CD4-positive, alpha-beta memory T cell (primary cell): ENCODE results near the gene TNS1. TPM values are rescaled to one million over a fixed set of nuclear protein-coding genes. Genes with fewer than 3 reads are reported as not detected.

ENCODE experiments used
- CTCF ChIA-PET: fragments of 350-600 bp; sonication (Branson Sonifier 250); formaldehyde crosslinking; loops from one replicate; lab custom pipeline; 2021; ENCODE audit warnings: inconsistent platforms; ENCODE audit not compliant: partially characterized antibody; lab: Charles Lee
- POLR2A ChIA-PET: fragments of 350-600 bp; sonication (Branson Sonifier 250); formaldehyde crosslinking; loops from one replicate; lab custom pipeline; 2021; ENCODE audit not compliant: partially characterized antibody; lab: Charles Lee
- DNase-seq, 5 donors: peaks; one replicate each; pipeline versions ENCODE4 v3.0.0 to v3.0.0-alpha.2; 2020 to 2022; ENCODE audit warnings: mixed read lengths in 1 of 5
- H3K27ac ChIP-seq: one replicate; pipeline ENCODE4 v1.7.0; 2013; ENCODE audit warnings: low read depth, low read length
- H3K27me3 ChIP-seq: 2 replicates; pipeline ENCODE4 v1.7.0; 2013; ENCODE audit warnings: mild to moderate bottlenecking, low read length, moderate library complexity; ENCODE audit not compliant: insufficient read depth
- H3K36me3 ChIP-seq: 2 replicates; pipeline ENCODE4 v1.7.0; 2013; ENCODE audit warnings: mild to moderate bottlenecking, low read length, moderate library complexity; ENCODE audit not compliant: insufficient read depth
- H3K4me1 ChIP-seq: 2 replicates; pipeline ENCODE4 v1.7.0; 2013; ENCODE audit warnings: mild to moderate bottlenecking, low read length, moderate library complexity; ENCODE audit not compliant: insufficient read depth
- H3K4me3 ChIP-seq, 2 donors: one replicate each; pipeline ENCODE4 v1.7.0; 2013; ENCODE audit warnings: low read length in 2 of 2, mild to moderate bottlenecking in 1 of 2
- H3K9me3 ChIP-seq, 2 donors: one replicate each; pipeline ENCODE4 v1.7.0; 2013; ENCODE audit warnings: low read length in 2 of 2, control low read depth in 1 of 2; ENCODE audit not compliant: control insufficient read depth in 1 of 2
- H3K27ac Mint-ChIP-seq, 7 donors: one replicate each; pipeline ENCODE4 v1.8.0; 2020 to 2021; ENCODE audit warnings: mixed read lengths in 7 of 7, mild to moderate bottlenecking in 6 of 7, inconsistent platforms in 3 of 7, moderate library complexity in 3 of 7
- H3K27me3 Mint-ChIP-seq, 2 donors: one replicate each; pipeline ENCODE4 v1.8.0; 2020 to 2021; ENCODE audit warnings: mixed read lengths in 2 of 2
- H3K36me3 Mint-ChIP-seq, 2 donors: one replicate each; pipeline ENCODE4 v1.8.0; 2020 to 2021; ENCODE audit warnings: mixed read lengths in 2 of 2, inconsistent platforms in 1 of 2, mild to moderate bottlenecking in 1 of 2
- H3K4me1 Mint-ChIP-seq, 4 donors: one replicate each; pipeline ENCODE4 v1.8.0; 2020 to 2021; ENCODE audit warnings: mixed read lengths in 4 of 4, mild to moderate bottlenecking in 1 of 4
- H3K4me3 Mint-ChIP-seq, 8 donors: one replicate each; pipeline ENCODE4 v1.8.0; 2020 to 2021; ENCODE audit warnings: mixed read lengths in 8 of 8, mild to moderate bottlenecking in 7 of 8, moderate library complexity in 6 of 8, inconsistent platforms in 3 of 8
- H3K9me3 Mint-ChIP-seq, 8 donors: one replicate each; pipeline ENCODE4 v1.8.0; 2020 to 2021; ENCODE audit warnings: mixed read lengths in 8 of 8, mild to moderate bottlenecking in 5 of 8, inconsistent platforms in 3 of 8, moderate library complexity in 1 of 8
- intact Hi-C: fragments of 100-400 bp; cut with micrococcal nuclease; formaldehyde crosslinking; loops from one replicate; pipeline ENCODE4 v1.15.1; 2023
- polyA plus RNA-seq, 2 donors: library from polyadenylated mRNA; unstranded; fragments of 300-500 nt; fragmentation: Illumina TruSeq; gene quantifications; one replicate each; pipeline ENCODE4 v1.2.3, GENCODE V29; 2021
- total RNA-seq, 2 experiments: library from RNA; stranded (reverse); gene quantifications; one replicate each; pipeline ENCODE4 v1.2.3, GENCODE V29; 2021

The TNS1 gene
- total and polyA plus RNA-seq, 4 experiments from 2014 or later, result 0.78 to 1.2 TPM; not detected in 2

DNA sequence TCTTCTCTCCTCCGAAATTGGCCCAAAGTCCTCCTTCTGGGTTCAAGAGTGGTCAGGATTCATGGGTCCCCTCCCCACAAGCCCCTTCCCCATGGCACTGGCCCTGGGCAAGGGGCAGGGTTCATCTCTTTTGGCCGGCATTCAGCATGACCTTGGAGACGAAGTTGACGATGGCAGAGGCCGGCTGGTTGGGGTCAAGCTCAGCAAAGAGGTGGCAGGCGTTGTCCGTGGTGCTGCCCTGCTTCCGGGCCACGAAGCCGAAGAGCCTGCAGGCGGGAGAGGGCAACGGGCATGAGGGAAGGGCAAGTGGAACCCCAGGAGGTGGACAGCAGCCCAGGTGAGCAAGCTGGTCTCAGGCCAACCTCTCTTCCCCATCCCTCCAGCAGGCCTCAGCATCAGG, 198.5 kb downstream of the TNS1 start:
- Mint-ChIP-seq H3K4me3 (no peak overlapping the region), H3K36me3 (no peaks in the 10 kb centered on the region), H3K27ac (no peak overlapping the region), H3K27me3 (peaks cover 0 to 2% of the 10 kb centered on the region in 2 donors), H3K4me1 (peaks cover 0 to 2% (median under 1%) of the 10 kb centered on the region in 4 donors), H3K9me3 (peaks cover 0 to 4% (median 0%) of the 10 kb centered on the region in 8 donors)
- Histone ChIP-seq H3K27ac (no peak overlapping the region), H3K27me3 (no peaks in the 10 kb centered on the region), H3K4me3 (no peak overlapping the region), H3K36me3 (no peaks in the 10 kb centered on the region), H3K4me1 (no peaks in the 10 kb centered on the region), H3K9me3 (no peaks in the 10 kb centered on the region)
- ChIA-PET POLR2A (no interaction called here), CTCF (interaction anchor here (11.6 kb wide), 1 partner anchor 14 kb away, joined by 74 read pairs; no protein-coding TSS in a partner anchor)
- DNase-seq, result no peak
- intact Hi-C loops, result no loop called here

DNA sequence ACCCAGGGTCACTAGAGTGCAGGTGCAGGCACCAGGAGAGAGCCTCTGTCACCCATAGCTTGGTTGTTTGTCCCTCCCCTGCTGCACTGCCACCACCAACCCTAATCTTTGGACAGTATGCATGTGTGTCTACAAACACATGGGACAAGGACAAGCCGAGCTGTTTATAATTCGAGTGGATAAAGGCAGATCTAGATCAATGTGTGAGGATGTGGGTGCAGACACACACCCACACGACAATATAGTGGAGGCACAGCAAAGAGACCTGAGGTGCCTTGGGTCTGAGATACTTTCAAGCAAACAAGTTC, 199.2 kb downstream of the TNS1 start:
- H3K4me3 Mint-ChIP-seq, result no peak overlapping the region
- POLR2A ChIA-PET, result no interaction called here
- no peaks in the 10 kb centered on the region for H3K9me3 ChIP-seq
- H3K36me3 ChIP-seq, result no peaks in the 10 kb centered on the region
- no peak overlapping the region for H3K27ac Mint-ChIP-seq
- CTCF ChIA-PET, result interaction anchor here (1.1 to 11.6 kb wide), 2 partner anchors 13 to 83 kb away, joined by 3 to 74 read pairs; no protein-coding TSS in a partner anchor
- H3K4me3 ChIP-seq, result no peak overlapping the region
- no peaks in the 10 kb centered on the region for H3K27me3 ChIP-seq
- H3K9me3 Mint-ChIP-seq, result peaks cover 0 to under 1% (median 0%) of the 10 kb centered on the region in 8 donors
- H3K27me3 Mint-ChIP-seq, result no peaks in the 10 kb centered on the region
- no peak for DNase-seq
- no peaks in the 10 kb centered on the region for H3K36me3 Mint-ChIP-seq
- H3K27ac ChIP-seq, result no peak overlapping the region
- H3K4me1 ChIP-seq, result no peaks in the 10 kb centered on the region
- peaks cover 0 to 2% (median under 1%) of the 10 kb centered on the region in 4 donors for H3K4me1 Mint-ChIP-seq
- intact Hi-C loops, result no loop called here

DNA sequence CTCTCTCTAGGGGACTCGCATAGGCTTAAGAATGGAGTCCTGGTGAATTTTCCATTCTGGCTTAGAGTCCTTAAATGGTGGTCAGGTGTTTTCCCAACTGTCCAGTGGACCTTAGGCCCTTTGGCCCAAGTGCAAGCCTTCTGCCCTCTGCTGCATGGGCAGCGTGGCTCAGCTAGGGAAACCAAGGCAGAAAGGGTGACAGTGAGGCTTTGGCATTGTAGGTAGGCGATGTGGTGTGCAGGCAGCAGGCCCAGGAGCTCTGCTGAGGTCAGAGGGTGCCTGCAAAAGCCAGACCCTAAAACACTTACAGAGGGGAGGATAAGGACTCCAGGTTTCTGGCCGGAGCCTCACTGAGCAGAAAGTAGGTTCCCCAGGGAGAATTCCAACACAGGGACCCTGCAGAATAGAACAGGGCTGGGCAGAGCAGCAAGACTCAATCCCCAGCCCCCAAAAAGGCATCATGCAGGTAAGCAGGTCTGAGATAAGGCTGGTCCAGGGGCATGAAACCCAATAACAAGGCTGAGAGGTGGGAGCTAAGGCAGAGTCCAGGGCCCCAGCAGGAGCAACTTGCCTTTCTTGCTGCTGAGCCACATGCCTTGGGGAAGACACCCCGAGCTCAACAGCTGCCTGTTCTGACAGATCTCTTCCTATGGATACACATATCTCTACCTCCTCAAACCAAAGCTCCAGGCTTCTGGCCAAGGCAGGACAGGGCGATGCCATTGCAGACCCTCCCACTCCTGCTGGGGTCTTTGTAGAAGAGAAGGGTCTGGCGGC, 199.7 kb downstream of the TNS1 start:
- Histone ChIP-seq H3K4me1 (no peaks in the 10 kb centered on the region), H3K4me3 (no peak overlapping the region), H3K27ac (no peak overlapping the region), H3K36me3 (no peaks in the 10 kb centered on the region), H3K9me3 (no peaks in the 10 kb centered on the region), H3K27me3 (no peaks in the 10 kb centered on the region)
- DNase-seq, result no peak
- H3K36me3 Mint-ChIP-seq, result no peaks in the 10 kb centered on the region
- CTCF ChIA-PET, result interaction anchor here (1.1 to 11.6 kb wide), 2 partner anchors 12 to 84 kb away, joined by 3 to 74 read pairs; no protein-coding TSS in a partner anchor
- intact Hi-C loops, result no loop called here
- no peaks in the 10 kb centered on the region for H3K27me3 Mint-ChIP-seq
- no peak overlapping the region for H3K27ac Mint-ChIP-seq
- peaks cover 0 to 2% (median under 1%) of the 10 kb centered on the region in 4 donors for H3K4me1 Mint-ChIP-seq
- no peaks in the 10 kb centered on the region for H3K9me3 Mint-ChIP-seq
- POLR2A ChIA-PET, result no interaction called here
- H3K4me3 Mint-ChIP-seq, result no peak overlapping the region

DNA sequence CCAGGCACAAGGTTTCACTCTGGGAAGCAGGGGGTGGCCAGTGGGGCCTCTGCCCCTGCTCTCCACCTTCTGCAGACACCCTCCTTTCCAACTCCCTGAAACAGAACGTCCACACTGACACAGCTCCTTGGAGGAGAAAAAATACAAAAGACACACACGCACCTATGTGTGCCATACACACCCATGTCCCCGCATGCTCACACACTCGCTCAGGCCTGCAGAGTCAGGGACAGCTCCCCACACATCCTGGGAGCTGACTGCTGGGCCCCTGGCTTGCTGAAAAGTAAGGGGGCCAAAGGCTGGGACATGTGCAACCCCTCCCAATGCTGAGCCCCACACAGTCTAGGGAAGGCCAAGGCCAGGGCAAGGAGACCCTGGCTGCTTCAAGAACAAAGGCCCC, 200.5 kb downstream of the TNS1 start:
- H3K27ac ChIP-seq, result no peak overlapping the region
- peaks cover 0 to 2% (median under 1%) of the 10 kb centered on the region in 4 donors for H3K4me1 Mint-ChIP-seq
- H3K36me3 Mint-ChIP-seq, result no peaks in the 10 kb centered on the region
- no peak overlapping the region for H3K4me3 ChIP-seq
- no peaks in the 10 kb centered on the region for H3K9me3 ChIP-seq
- CTCF ChIA-PET, result interaction anchor here (11.6 kb wide), 1 partner anchor 12 kb away, joined by 74 read pairs; no protein-coding TSS in a partner anchor
- H3K36me3 ChIP-seq, result no peaks in the 10 kb centered on the region
- peak overlapping the region in 1 of 7 donors; percentile 2 for H3K27ac Mint-ChIP-seq
- H3K27me3 ChIP-seq, result no peaks in the 10 kb centered on the region
- intact Hi-C loops, result no loop called here
- POLR2A ChIA-PET, result no interaction called here
- H3K9me3 Mint-ChIP-seq, result no peaks in the 10 kb centered on the region
- no peaks in the 10 kb centered on the region for H3K4me1 ChIP-seq
- no peak overlapping the region for H3K4me3 Mint-ChIP-seq
- no peak for DNase-seq
- H3K27me3 Mint-ChIP-seq, result no peaks in the 10 kb centered on the region

DNA sequence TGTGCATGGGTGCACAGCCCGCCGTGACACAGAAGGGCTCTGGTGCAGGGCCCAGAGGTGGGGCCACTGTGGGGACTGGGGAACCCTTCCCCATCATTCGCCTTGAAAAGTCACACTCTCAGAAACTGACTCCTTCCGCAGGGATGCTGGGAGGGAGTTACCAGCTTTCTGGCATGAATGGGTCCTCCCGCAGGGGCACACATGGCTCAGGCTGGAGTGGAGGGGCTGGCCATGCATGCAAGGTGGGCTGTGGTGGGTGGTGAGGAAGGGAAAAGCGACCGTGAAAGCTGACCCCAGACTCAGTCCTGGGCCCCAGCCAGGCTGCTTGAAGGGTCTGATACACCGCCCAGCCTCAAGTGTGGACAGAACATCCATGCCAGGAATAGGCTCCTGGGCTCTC, 201.1 kb downstream of the TNS1 start:
- H3K9me3 ChIP-seq, result no peaks in the 10 kb centered on the region
- Mint-ChIP-seq H3K27ac (no peak overlapping the region), H3K4me3 (no peak overlapping the region), H3K36me3 (no peaks in the 10 kb centered on the region), H3K9me3 (no peaks in the 10 kb centered on the region), H3K27me3 (no peaks in the 10 kb centered on the region), H3K4me1 (peaks cover 0 to 2% (median under 1%) of the 10 kb centered on the region in 4 donors)
- no peak for DNase-seq
- intact Hi-C loops, result no loop called here
- H3K4me1 ChIP-seq, result no peaks in the 10 kb centered on the region
- no peaks in the 10 kb centered on the region for H3K27me3 ChIP-seq
- ChIA-PET POLR2A (no interaction called here), CTCF (interaction anchor here (11.6 kb wide), 1 partner anchor 11 kb away, joined by 74 read pairs; no protein-coding TSS in a partner anchor)
- no peak overlapping the region for H3K27ac ChIP-seq
- H3K36me3 ChIP-seq, result no peaks in the 10 kb centered on the region
- no peak overlapping the region for H3K4me3 ChIP-seq

DNA sequence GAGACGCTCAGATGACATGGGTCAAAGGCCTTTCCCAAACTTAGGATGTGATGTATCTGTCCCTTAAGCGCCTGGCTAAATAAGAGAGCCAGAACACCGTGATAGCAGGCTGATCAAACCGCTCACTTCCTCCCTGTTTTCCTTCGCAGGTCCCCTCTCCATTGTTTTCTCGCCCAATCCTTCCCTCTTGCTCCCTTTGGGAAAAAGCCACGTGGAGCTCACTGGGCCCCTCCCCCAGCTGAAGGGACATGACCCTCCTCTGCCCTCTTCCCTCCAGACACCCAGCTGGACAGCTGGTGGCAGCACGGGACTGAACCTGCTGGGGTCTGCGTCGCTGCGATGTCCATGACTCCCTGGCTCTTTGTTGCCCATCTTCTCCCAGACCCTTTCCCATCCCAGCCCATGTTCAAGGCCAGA, 201.7 kb downstream of the TNS1 start:
- Histone ChIP-seq H3K27ac (no peak overlapping the region), H3K4me3 (no peak overlapping the region), H3K9me3 (no peaks in the 10 kb centered on the region), H3K27me3 (no peaks in the 10 kb centered on the region), H3K36me3 (no peaks in the 10 kb centered on the region), H3K4me1 (no peaks in the 10 kb centered on the region)
- Mint-ChIP-seq H3K4me3 (no peak overlapping the region), H3K4me1 (peaks cover 0 to 2% (median under 1%) of the 10 kb centered on the region in 4 donors), H3K27me3 (no peaks in the 10 kb centered on the region), H3K36me3 (no peaks in the 10 kb centered on the region), H3K27ac (no peak overlapping the region), H3K9me3 (no peaks in the 10 kb centered on the region)
- POLR2A ChIA-PET, result no interaction called here
- intact Hi-C loops, result no loop called here
- CTCF ChIA-PET, result interaction anchor here (1.2 to 11.6 kb wide), 2 partner anchors 10 to 15 kb away, joined by 3 to 74 read pairs; no protein-coding TSS in a partner anchor
- no peak for DNase-seq

DNA sequence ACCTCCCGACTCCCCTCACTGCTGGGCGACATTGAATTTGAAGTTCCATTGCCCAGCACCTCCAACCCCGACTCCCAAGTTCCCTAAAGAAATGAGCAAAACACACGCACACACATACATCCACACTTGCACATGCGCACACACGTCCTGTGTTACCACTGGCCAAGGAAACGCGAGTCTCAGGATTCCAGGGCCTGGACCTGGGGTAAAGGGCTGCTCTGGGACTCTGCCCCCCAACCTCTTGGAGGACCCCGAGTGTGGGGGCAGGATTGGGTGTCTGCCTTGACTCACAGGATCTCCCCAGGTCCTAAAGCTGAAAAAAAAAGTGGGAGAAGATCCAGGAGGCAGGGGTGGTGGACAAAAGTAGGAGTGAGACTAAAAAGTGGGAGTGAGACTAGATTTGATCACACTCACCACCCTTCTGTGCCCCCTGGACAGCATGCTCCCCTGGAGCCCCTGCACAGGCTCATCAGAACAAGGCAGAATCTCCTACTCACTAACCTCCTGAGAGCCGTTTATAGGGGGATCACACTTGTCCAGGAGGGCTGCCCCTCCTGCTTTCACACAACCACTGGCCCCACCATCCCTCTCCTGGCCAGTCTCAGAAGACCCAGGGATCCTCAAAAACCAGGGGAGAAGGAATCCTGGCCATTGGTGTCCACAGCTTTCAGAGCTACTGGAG, 202.2 kb downstream of the TNS1 start:
- no peak overlapping the region for H3K4me3 Mint-ChIP-seq
- Histone ChIP-seq H3K4me1 (no peaks in the 10 kb centered on the region), H3K36me3 (no peaks in the 10 kb centered on the region), H3K27ac (no peak overlapping the region), H3K4me3 (no peak overlapping the region), H3K27me3 (no peaks in the 10 kb centered on the region), H3K9me3 (no peaks in the 10 kb centered on the region)
- peaks cover 0 to 1% (median under 1%) of the 10 kb centered on the region in 4 donors for H3K4me1 Mint-ChIP-seq
- intact Hi-C loops, result no loop called here
- no peaks in the 10 kb centered on the region for H3K27me3 Mint-ChIP-seq
- POLR2A ChIA-PET, result no interaction called here
- no peak overlapping the region for H3K27ac Mint-ChIP-seq
- H3K9me3 Mint-ChIP-seq, result no peaks in the 10 kb centered on the region
- no peaks in the 10 kb centered on the region for H3K36me3 Mint-ChIP-seq
- CTCF ChIA-PET, result interaction anchor here (1.2 to 11.6 kb wide), 2 partner anchors 10 to 15 kb away, joined by 3 to 74 read pairs; no protein-coding TSS in a partner anchor
- DNase-seq, result no peak
